ENCODE results near the gene PAX3. TPM values are rescaled to one million over a fixed set of nuclear protein-coding genes. Genes with fewer than 3 reads are reported as not detected.

The PAX3 gene
- total and polyA plus RNA-seq, 9 of the 15 experiments (the other 6 are each of a cell fraction or from before 2014, with no cell fraction given) = not detected

GRCh38 chr2:222194669-222195068 lies 104.1 kb downstream of the PAX3 start:
- Histone ChIP-seq H4K20me1 (replicated peaks; ENCODE audit: control insufficient read depth, insufficient read depth, low read length) (no peaks in the 10 kb centered on the region), H2AFZ (ENCODE audit: low read depth, low read length) (no peak overlapping the region), H3K4me1 (replicated peaks in 1 of 2; ENCODE audit: control insufficient read depth in 2 of 2, insufficient read depth in 2 of 2, low read length in 2 of 2) (no peaks in the 10 kb centered on the region), H3K4me2 (ENCODE audit: insufficient read depth, low read length) (no peak overlapping the region), H3K9me3 (replicated peaks; ENCODE audit: control insufficient read depth, insufficient read depth, low read depth, low read length) (no peaks in the 10 kb centered on the region), H3K27ac (ENCODE audit: extremely low read depth, low read depth, low read length) (no peak overlapping the region), H3K4me3 (no peak overlapping the region), H3K79me2 (ENCODE audit: control insufficient read depth, insufficient read depth, low read length) (no peaks in the 10 kb centered on the region), H3K36me3 (ENCODE audit: control insufficient read depth, insufficient read depth, low read length) (no peaks in the 10 kb centered on the region), H3K9me1 (ENCODE audit: control insufficient read depth, insufficient read depth, low read length) (no peaks in the 10 kb centered on the region), H3K27me3 (ENCODE audit: control insufficient read depth in 2 of 2, insufficient read depth in 2 of 2, low read length in 2 of 2) (no peaks in the 10 kb centered on the region), H3K9ac (ENCODE audit: insufficient read depth in 1 of 2, low read depth in 2 of 2, low read length in 2 of 2) (no peak overlapping the region)
- FAIRE-seq (no peak), ATAC-seq (no peak), DNase-seq (ENCODE audit: extremely low read depth in 1 of 4, low spot score in 3 of 4) (no peak)
- 3% methylated on average over 4 of the region's 5 CpGs for whole genome bisulfite sequencing (ENCODE audit: insufficient coverage, low coverage, missing lambda C conversion rate)
- no TSS peak for BruUV-seq (replicated peaks)
- POLR2A ChIA-PET = no interaction called here
- in situ Hi-C loops (cut with MboI) = no loop called here
- CTCF ChIA-PET (ENCODE audit: low intra/inter-chr PET ratio) = no interaction called here
- intact Hi-C loops (cut with micrococcal nuclease) = no loop called here
- TF ChIP-seq PPARD (CRISPR knock-in tag; IDR thresholded peaks at IDR 0.05) (no peak), ESRRB (CRISPR knock-in tag; IDR thresholded peaks at IDR 0.05; ENCODE audit: borderline replicate concordance) (no peak)

GRCh38 chr2:222193328-222193983 lies 105.3 kb downstream of the PAX3 start:
- no peaks in the 10 kb centered on the region for H3K9me3 ChIP-seq (replicated peaks; ENCODE audit: control insufficient read depth, insufficient read depth, low read depth, low read length)
- no peak for ATAC-seq
- in situ Hi-C loops (cut with MboI) = no loop called here
- intact Hi-C loops (cut with micrococcal nuclease) = no loop called here
- no peaks in the 10 kb centered on the region for H3K79me2 ChIP-seq (ENCODE audit: control insufficient read depth, insufficient read depth, low read length)
- no TSS peak for BruUV-seq (replicated peaks)
- H3K9me1 ChIP-seq (ENCODE audit: control insufficient read depth, insufficient read depth, low read length) = no peaks in the 10 kb centered on the region
- H3K4me1 ChIP-seq (replicated peaks in 1 of 2; ENCODE audit: control insufficient read depth in 2 of 2, insufficient read depth in 2 of 2, low read length in 2 of 2) = no peaks in the 10 kb centered on the region
- H3K36me3 ChIP-seq (ENCODE audit: control insufficient read depth, insufficient read depth, low read length) = no peaks in the 10 kb centered on the region
- FAIRE-seq = no peak
- no peaks in the 10 kb centered on the region for H3K27me3 ChIP-seq (ENCODE audit: control insufficient read depth in 2 of 2, insufficient read depth in 2 of 2, low read length in 2 of 2)
- POLR2A ChIA-PET = no interaction called here
- H4K20me1 ChIP-seq (replicated peaks; ENCODE audit: control insufficient read depth, insufficient read depth, low read length) = no peaks in the 10 kb centered on the region
- H3K9ac ChIP-seq (ENCODE audit: insufficient read depth in 1 of 2, low read depth in 2 of 2, low read length in 2 of 2) = no peak overlapping the region
- no peak overlapping the region for H3K4me2 ChIP-seq (ENCODE audit: insufficient read depth, low read length)
- CTCF ChIA-PET (ENCODE audit: low intra/inter-chr PET ratio) = no interaction called here
- H2AFZ ChIP-seq (ENCODE audit: low read depth, low read length) = no peak overlapping the region
- DNase-seq (ENCODE audit: extremely low read depth in 1 of 4, low spot score in 3 of 4) = no peak
- no peak overlapping the region for H3K27ac ChIP-seq (ENCODE audit: extremely low read depth, low read depth, low read length)
- no peak overlapping the region for H3K4me3 ChIP-seq
- WGBS (ENCODE audit: insufficient coverage, low coverage, missing lambda C conversion rate) = 6% methylated on average over 5 of the region's 5 CpGs
- TF ChIP-seq ZNF24 (IDR thresholded peaks at IDR 0.05) (no peak), ZNF589 (CRISPR knock-in tag; IDR thresholded peaks at IDR 0.05; ENCODE audit: low read depth) (no peak), ELK3 (CRISPR knock-in tag; IDR thresholded peaks at IDR 0.05) (no peak), ZNF609 (CRISPR knock-in tag; IDR thresholded peaks at IDR 0.05; ENCODE audit: borderline replicate concordance) (no peak)
